Measurements from ENCODE around the gene ZCCHC4.
A peak's percentile ranks its signal among the peaks of the same experiment; 100 is the strongest.

The ZCCHC4 gene

DNA sequence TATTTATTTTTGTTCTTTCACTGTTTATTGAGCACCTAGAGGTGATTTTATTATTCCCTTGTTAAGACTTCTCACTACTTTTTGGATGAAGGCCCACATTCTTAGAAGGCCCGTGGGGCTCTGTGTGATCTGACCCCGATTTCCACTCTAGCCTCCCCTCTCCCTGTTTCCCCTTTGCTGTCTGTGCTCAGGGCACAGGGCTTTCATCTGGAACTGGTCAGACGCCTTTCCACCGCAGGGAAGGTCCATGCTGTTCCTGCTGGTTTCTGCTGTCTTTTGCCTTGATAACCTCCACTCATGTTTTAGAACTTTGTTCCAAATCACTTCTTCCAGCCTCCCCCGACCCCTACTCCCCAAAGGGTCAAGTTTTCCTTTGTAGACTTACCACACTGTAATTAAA, 33.2 kb downstream of the ZCCHC4 start:
- TF ChIP-seq REST (IDR thresholded peaks at IDR 0.05; ENCODE audit: insufficient replicate concordance, low read depth) (no peak), POLR2AphosphoS5 (IDR thresholded peaks at IDR 0.05; ENCODE audit: low read depth) (no peak), GABPA (IDR thresholded peaks at IDR 0.05; ENCODE audit: low read depth) (no peak)
- no peak for DNase-seq (ENCODE audit: low read depth in 1 of 2, low spot score in 1 of 2)
- Histone ChIP-seq H3K27me3 (ENCODE audit: insufficient read depth, poor library complexity, severe bottlenecking) (no peaks in the 10 kb centered on the region), H3K4me3 (replicated peaks; ENCODE audit: insufficient read depth, low read length) (no peak overlapping the region), H3K27ac (replicated peaks) (no peak overlapping the region)

GRCh38 chr4:25346913-25347312, 34.3 kb downstream of the ZCCHC4 start:
- H3K27me3 ChIP-seq (ENCODE audit: insufficient read depth, poor library complexity, severe bottlenecking) = no peaks in the 10 kb centered on the region

GRCh38 chr4:25347473-25347872, 34.9 kb downstream of the ZCCHC4 start:
- H3K27me3 ChIP-seq (ENCODE audit: insufficient read depth, poor library complexity, severe bottlenecking) = no peaks in the 10 kb centered on the region
- DNase-seq (ENCODE audit: low read depth in 1 of 2, low spot score in 1 of 2) = no peak
- H3K4me3 ChIP-seq (replicated peaks; ENCODE audit: insufficient read depth, low read length) = no peak overlapping the region
- TF ChIP-seq POLR2AphosphoS5 (IDR thresholded peaks at IDR 0.05; ENCODE audit: low read depth) = no peak
- TF ChIP-seq CTCF (IDR thresholded peaks at IDR 0.05; ENCODE audit: insufficient read depth, low read length) = no peak
- no peak for TF ChIP-seq GABPA (IDR thresholded peaks at IDR 0.05; ENCODE audit: low read depth)
- TF ChIP-seq REST (IDR thresholded peaks at IDR 0.05; ENCODE audit: insufficient replicate concordance, low read depth) = no peak
- TF ChIP-seq SPI1 (IDR thresholded peaks at IDR 0.05; ENCODE audit: borderline replicate concordance, low read depth) = no peak
- no peak overlapping the region for H3K27ac ChIP-seq (replicated peaks)

More at GRCh38 chr4:25346913-25347312, 34.3 kb downstream of the ZCCHC4 start:
- TF ChIP-seq REST (IDR thresholded peaks at IDR 0.05; ENCODE audit: insufficient replicate concordance, low read depth) = no peak
- no peak for TF ChIP-seq SPI1 (IDR thresholded peaks at IDR 0.05; ENCODE audit: borderline replicate concordance, low read depth)
- no peak for TF ChIP-seq POLR2AphosphoS5 (IDR thresholded peaks at IDR 0.05; ENCODE audit: low read depth)
- no peak for TF ChIP-seq CTCF (IDR thresholded peaks at IDR 0.05; ENCODE audit: insufficient read depth, low read length)
- no peak for TF ChIP-seq GABPA (IDR thresholded peaks at IDR 0.05; ENCODE audit: low read depth)
- Histone ChIP-seq H3K27ac (replicated peaks) (no peak overlapping the region), H3K4me3 (replicated peaks; ENCODE audit: insufficient read depth, low read length) (no peak overlapping the region)
- peak in 1 of 2 experiments; percentile 5 for DNase-seq (ENCODE audit: low read depth in 1 of 2, low spot score in 1 of 2)

Measured in HL-60 (cell line).